NCI-H146 (cell line): ENCODE results near the gene SCN4A.
A peak's percentile ranks its signal among the peaks of the same experiment; 100 is the strongest.
"Not testable (repeated sequence)": the region's sequence is repeated elsewhere in the genome, so short reads cannot be mapped to it uniquely, and the experiment has no call there.

Experiments
- DNase-seq: peaks from one replicate; lab custom pipeline; 2025; lab: John Stamatoyannopoulos, UW

SCN4A gene

GRCh38 chr17:63916566-63917185 lies 56.0 kb downstream of the SCN4A start:
- DNase-seq, result no peak

GRCh38 chr17:63915753-63916152 lies 57.0 kb downstream of the SCN4A start:
- not testable (repeated sequence) for DNase-seq

- DNase-seq, result no peak
Observed at GRCh38 chr17:63914471-63914870, 58.2 kb downstream of the SCN4A start.

- no peak for DNase-seq
Observed at GRCh38 chr17:63911657-63912100, 61.0 kb downstream of the SCN4A start.

GRCh38 chr17:63911041-63911635 lies 61.6 kb downstream of the SCN4A start, which contains the start of gene CSHL1:
CSHL1 (minus strand) TSS chr17:63911258; CDS start chr17:63911196, 62 bp downstream.
- no peak for DNase-seq

GRCh38 chr17:63910096-63910495 lies 62.6 kb downstream of the SCN4A start:
- no peak for DNase-seq

GRCh38 chr17:63909586-63909985 lies 63.1 kb downstream of the SCN4A start:
- not testable (repeated sequence) for DNase-seq

GRCh38 chr17:63907161-63907778 lies 65.4 kb downstream of the SCN4A start:
- not testable (repeated sequence) for DNase-seq

- DNase-seq, result not testable (repeated sequence)
Observed at GRCh38 chr17:63904796-63905195, 67.9 kb downstream of the SCN4A start.

- not testable (repeated sequence) for DNase-seq
Observed at GRCh38 chr17:63903787-63904201, 68.9 kb downstream of the SCN4A start.

- DNase-seq, result not testable (repeated sequence)
Observed at GRCh38 chr17:63901971-63902370, 70.7 kb downstream of the SCN4A start.

- peak; percentile 16 for DNase-seq
Observed at GRCh38 chr17:63898899-63899798, 73.6 kb downstream of the SCN4A start.

- not testable (repeated sequence) for DNase-seq
Observed at GRCh38 chr17:63896524-63897354, 76.0 kb downstream of the SCN4A start, which contains the start of gene CSH1. CSH1 (minus strand) TSS chr17:63896574; CDS start chr17:63896511, 63 bp downstream.

GRCh38 chr17:63894821-63895220 lies 77.9 kb downstream of the SCN4A start:
- not testable (repeated sequence) for DNase-seq

- not testable (repeated sequence) for DNase-seq
Observed at GRCh38 chr17:63894021-63894420, 78.7 kb downstream of the SCN4A start.

GRCh38 chr17:63892316-63893037 lies 80.2 kb downstream of the SCN4A start:
- DNase-seq, result peak; percentile 19

GRCh38 chr17:63889026-63889848 lies 83.5 kb downstream of the SCN4A start:
- peak; percentile 27 for DNase-seq
